CD4-positive, alpha-beta T cell treated with Interferon alpha-2 for 1 hour (primary cell): Measurements from ENCODE around the gene HS1BP3.
A peak's percentile ranks its signal among the peaks of the same experiment; 100 is the strongest.

ENCODE experiments used
- DNase-seq, 2 donors: peaks; one replicate each; pipeline ENCODE4 v3.0.0-alpha.2; 2020 to 2022

HS1BP3 gene

DNA sequence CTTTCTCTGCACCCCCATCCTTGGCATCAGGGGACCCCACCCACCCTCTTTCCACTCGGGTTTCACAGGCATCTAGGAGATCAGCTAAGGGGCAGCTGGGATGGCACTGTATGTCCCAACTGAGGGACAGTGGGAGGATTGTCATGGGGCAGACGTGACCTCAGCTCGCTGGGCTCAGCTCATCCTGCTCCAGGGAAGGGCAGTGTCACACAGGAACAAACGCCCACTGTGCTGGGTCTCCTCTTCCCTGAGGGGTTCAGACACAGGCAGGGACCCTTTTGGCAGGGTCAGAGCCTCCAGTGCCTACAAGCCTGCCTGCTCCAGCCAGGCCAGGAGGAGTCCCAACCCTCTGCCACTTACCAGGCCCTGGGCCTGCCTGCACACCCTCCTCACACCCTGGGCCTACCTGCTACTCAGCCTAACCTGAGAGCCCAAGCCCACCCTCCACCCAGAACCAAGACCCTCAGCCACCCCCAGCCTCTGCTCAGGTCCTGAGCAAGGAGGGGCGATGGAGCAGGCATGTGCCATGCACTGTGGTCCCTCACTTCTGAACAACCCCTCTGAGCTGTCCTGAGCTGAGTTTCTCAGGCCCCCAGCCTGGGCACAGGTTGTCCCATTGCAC lies 68.2 kb downstream of the HS1BP3 start:
- DNase-seq: no peak

DNA sequence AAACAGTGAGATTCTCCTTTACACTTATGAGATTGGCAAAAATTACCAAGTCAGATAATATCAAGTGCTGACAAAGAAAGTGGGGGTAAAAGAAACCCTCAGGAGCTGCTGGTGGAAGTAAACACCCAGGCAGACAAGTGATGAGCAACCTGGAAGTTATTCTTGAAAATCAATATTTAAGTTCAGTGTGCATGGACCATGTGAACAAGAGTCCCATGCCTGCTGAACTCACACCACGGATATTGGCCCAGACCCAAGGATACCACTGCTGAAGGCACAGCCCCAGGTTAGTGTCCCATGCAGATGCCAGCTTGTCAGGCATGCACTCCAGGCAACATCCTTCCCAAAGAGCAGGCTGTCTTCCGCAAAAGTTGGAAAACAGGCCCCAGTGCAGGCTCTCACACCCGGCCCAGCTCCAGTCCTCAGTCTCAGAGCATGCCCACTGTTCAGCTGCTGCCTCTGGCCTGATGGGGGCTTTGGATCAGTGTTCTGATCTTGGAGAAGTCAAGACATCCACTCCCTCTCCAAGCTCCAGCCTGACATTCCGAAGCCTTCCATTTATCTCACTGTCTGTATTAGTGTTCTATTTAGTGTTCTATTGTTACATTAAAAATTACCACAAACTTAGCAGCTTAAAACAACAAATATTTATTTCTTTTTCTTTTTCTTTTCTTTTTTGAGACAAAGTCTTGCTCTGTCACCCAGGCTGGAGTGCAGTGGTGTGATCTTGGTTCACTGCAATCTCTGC lies 70.0 kb downstream of the HS1BP3 start:
- DNase-seq: no peak

DNA sequence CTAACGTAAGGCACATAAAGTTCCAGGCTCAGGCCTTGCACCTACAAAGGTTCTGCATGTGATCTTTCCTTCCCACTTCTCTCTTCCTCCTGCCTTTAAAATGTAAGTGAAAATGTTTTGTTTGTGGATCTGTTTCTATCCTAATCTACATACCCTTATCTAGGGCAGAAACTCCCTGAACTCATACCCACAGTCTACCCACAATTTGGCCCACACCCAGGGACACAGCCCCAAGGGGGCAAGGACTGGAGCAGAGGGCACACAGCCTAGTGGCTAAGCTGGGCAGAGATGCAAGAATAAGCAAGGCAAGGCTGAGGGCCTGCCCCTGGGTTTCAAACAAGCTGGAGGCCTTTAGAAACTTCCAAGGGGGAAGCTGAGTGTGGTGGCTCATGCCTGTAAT lies 71.0 kb downstream of the HS1BP3 start:
- no peak for DNase-seq

DNA sequence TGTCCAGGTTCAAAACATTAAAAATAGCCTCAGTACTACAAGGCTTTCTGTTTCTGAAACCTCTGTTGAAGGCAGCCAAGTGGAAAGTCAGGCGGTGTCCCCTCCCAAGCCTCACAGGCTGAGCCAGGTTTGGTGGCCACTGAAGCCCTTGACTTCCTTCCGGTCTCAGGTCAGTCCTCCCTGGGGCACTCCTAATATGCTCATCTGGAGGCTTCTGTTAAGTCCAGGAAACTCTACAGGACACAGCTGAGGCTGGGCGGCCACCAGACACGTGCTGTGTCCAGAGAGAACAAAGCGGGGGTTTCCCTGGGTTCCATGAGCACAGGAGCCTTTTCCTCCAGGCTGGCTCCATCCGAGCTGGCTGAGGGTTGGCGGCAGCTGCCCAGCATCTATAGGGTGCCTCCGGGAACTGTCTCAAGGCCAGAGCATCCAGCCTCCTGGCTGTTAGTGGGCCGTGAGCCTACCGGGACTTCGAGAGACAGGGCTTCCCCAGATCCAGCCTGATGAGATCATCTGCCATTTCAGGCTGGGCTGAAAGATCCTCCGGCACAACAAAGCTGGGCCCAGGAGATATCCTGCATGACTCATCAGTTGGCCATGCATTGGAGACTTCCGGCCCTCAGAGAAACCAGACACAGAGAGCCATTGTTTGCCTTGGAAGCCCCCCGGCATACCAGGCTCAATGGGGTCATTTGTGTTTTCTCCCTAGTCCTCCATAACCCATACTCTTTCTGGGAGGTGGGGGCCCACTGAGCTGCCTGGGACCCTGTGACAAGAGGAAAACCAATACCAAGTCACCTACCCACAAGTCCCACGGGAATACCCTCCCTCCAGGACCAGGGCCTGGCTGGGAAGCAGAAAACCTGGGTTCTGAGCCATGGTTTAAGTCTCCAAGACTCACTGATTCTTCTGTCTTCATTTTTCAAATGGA lies 71.7 kb downstream of the HS1BP3 start:
- DNase-seq: no peak

DNA sequence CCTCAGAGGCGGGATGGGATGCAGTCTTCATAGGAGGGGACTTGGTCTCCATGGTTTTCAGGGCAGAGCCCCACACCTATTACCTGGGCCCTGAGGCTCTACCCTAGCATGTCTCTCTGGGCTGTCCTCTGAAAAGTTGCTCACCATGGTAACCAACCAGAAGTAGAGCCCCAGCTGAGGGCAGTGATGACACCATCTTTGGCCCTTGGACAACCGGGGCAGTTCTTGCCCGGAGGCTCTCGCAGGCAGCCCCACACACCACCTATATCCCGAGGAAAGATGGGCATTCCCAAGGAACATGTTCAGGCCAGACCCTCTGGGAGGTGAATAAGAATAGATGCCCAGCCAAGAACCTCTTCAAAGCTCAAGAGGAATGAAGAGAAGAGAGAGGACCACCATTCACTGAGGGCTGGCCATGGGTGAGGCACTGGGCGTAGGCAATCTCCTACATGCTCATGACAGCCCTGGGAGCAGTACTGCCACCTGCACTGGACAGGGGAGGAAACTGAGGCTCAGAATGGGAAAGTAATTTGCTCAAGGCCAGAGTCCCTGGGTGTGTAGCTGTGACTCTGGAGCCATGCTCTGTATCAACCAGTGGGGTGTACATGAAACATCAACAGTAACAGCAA lies 72.5 kb downstream of the HS1BP3 start:
- DNase-seq: no peak

DNA sequence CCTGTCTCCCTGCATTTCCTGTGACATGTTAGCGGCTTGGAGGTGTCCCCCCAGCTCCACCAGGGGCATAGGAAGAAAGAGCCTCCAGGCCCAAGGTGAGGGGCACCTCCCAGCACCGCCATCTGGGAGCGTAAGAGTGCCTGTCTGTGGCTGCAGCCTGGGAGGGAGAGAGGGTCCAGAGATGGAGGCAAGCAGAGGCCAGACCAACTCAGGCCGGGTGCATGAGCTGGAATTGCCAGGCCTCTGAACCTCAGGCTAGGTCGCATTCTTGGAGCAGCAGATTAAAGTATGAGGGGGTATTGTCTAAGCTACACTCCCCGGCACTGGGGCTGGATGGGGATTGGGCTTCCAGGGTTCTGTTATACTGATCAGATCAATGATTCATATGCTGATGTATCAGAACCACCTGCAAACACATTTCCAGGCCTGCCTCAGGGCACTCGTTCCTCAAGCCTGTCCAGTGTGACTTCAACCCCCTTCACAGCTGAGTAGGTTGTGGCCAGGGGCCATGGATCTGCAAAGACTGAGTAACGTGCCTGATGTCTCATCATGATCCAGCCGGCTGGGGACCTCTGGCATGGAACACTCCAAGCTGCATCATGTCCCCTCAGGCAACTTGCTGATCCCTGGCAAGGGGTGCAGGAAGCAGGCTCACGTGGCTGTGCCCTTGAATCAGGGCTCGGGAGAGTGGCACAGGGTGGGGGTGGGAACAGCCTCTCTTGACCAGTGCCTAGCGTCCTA lies 73.2 kb downstream of the HS1BP3 start:
- peak in 1 of 2 donors; percentile 7 for DNase-seq

DNA sequence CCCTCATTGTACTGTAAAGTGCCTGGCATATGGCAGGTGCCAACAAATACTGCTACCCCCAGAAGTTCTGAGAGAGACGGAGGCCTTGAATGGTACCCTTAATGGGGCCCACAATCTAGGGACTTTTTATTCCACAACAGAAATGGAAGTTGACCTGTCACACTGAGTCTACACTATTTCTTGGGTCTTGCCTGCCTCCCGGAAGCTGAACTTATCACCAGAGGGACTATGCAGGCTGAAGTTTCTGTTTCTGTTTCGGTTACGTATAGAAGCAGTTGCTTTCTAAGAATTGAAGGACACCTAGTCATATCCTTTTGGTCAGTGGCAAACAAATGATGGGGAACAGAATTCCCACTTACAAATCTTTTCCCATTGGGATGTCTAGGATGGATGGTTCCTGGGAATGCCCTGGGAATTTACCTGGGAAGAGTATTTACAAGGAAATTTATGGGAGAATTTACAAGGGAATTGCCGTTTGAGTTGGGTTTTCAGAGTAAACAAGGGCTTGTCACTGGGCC lies 74.2 kb downstream of the HS1BP3 start:
- DNase-seq: peak; percentile 63 to 90

DNA sequence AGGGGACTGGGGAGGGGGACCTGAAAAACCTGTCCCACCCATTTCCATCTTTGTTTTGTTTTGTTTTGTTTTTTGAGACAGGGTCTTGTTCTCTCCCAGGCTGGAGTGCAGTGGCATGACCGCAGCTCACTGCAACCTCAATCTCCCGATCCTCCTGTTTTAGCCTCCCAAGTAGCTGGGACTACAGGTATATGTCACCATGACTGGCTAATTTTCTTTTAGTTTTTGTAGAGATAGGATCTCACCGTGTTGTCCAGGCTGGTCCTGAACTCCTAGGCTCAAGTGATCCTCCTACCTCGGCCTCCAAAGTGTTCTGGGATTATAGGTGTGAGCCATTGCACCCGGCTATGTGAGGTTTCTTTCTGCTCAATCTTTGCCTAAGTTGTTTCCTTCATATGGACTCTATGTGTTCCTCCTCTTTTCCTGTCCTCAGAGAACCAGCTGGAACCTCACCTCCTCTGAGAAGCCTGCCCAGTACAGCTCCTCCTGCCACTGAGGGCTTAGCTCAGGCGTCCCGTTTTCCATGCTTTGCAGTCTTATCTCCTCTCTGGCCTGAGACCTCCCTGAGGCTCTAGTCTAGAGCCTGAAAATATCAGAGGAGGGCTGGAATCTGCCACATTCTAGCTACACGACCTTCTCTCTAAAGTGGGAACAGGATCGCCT lies 74.8 kb downstream of the HS1BP3 start:
- no peak for DNase-seq

DNA sequence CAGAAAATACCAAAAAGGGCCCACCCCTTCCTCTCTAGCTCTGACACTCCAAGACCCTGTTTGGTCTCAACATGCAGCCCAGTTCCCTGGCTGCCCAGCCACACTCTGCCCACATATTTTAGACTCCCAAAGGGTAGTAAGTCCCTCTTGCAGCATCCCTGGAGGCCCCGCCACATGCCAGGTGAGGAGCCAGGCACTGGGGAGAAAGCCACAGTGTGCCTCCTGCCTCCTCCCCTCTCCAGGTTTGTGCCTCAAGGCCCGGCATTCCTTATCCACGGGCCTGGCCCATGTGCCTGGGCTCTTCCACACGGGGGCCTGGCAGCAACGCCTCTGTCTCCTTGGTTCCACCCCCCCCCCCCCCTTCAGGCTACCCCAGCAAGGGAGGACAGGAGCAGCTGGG lies 75.5 kb downstream of the HS1BP3 start:
- no peak for DNase-seq

DNA sequence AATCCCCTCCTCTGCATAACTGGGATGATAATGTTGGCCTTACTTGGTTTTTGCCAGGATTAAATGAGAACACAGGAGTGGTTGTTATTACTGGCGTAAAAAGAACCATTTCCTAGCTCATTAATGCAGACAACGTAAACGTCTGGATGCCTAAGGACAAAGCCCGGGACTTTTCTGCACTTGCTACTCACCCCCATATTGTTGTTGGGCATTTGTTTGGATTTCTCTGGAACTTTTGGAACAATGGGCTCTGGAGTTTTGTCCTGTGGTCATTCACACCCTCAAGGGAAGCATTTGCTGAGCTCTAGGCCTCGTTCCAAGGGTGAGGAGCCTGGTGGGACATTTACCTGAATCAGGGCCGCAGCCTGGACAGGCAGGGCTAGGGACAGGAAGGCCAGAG lies 76.0 kb downstream of the HS1BP3 start:
- DNase-seq: no peak

DNA sequence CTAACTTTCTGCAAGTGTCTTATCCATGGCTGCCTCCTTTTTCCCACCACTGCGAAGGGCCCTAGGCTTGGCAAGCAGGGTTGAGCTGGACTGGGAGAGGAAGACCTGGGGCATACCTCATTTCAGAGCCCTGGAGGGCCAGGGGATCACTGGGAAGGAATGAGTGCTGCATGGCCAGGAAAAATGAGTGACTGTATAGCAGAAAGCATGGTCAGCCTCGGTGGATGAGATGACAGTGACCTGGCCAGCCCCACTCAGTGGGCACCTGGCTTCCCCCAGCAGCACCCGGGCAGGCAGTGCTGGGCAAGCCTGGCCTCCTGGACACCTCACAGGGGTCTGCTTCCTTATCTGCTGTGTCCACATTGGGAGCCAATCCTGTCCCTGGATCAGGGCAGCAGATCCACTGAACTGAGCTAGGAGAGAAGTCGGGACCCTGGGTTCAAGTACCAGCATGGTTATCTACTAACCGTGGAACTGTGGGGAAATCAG lies 76.4 kb downstream of the HS1BP3 start:
- no peak for DNase-seq

DNA sequence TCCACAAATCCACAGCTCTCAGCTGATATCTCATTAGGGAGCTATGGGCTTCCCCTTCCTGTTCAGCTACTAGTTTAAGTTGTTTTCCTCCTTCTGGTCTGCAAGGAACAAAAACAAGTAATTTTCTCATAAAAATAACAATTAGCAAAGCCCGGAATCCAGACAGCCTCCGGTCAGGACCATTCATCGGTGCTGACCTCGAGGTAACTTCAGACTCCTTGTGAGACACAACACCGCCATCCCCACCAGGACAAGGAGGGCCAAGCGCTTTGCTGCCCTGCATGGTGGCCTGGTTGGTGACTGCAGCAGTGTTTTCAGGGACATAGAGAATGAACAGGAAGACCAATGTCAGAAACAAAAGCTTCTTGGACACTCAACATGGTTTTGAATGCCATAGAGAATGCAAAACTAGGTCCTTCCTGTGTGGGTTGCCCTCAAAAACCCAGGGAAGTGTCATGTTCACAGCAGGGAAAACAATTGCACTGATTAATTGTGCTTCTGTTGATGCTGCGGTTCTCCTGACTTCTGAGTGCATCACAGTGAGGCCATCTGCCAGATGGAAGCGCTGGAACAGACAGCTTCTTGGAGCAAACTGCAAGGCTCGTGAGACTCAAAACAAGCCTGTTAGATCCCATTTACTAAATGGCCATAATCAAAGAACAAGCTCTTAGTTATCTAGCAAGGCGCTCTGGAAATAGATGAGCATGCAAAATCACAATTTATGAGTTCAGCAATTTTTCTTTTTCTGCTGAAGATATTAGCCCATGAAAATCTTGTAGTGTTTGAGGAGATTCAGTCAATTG lies 77.1 kb downstream of the HS1BP3 start:
- no peak for DNase-seq

DNA sequence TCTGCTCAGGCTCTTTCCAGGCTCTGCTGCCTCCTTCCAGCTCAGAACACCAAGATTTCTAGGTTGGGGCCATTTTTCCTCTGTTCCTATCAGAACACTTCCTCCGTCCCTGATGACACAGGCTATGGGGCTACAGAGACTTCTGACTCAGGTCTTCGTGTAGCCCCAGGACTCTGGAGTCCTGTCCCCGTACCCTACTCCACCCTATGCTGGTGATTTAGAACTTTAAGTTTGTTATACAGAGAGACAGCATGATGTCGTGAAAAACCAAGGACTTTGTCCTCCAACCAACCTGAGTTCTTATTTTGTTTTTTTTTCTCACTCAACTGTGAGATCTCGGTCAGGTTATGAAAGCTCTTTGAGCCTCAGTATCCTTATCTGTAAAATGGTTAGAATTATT lies 78.7 kb downstream of the HS1BP3 start:
- no peak for DNase-seq

DNA sequence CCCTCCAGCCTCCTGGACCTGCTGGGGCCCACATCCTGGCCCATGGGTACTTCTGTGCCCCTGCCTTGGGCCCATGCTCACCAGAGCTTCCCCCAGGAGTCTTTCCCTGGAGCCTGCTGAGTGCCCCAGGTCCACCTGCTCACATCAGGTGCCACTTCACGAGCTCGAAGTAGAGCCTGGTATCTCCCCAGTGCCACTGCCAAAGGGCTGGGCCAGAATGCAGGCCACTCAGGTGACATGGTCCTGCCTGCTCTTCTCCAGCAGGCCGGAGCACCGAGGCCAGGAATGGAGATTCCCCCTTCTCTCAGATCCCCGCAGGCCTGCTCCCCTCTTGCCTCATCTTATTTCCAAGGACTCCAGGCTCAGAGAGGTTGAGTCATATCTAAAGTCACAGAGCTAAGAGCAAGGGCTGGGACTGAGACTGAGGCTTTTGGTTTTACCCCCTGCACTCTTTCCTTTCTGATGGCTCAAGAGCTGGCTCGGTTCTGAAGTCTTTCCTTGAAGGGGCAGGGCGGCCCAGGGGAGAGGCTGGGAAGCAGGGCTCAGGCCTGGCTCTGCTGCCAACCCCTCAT lies 79.2 kb downstream of the HS1BP3 start:
- DNase-seq: no peak

DNA sequence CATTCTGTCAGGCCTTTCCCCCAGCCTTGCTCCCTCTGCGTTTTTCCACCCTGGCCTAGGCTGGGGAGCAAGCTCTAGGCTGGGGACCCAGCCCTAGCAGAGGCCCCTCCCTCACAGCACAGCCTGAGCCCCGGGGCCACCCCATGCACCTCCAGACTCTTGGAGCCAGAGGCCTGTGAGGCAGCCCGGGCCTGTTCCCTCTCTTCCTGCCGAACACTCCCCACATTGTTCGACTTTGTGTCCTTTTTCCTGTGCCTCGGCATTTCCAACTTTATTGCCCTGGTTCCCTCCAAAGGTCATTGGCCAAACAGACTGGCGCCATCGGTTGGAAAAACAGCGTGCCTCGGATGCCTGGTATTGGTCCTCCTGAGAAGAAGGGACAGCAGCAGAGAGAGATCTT lies 79.7 kb downstream of the HS1BP3 start:
- DNase-seq: no peak

DNA sequence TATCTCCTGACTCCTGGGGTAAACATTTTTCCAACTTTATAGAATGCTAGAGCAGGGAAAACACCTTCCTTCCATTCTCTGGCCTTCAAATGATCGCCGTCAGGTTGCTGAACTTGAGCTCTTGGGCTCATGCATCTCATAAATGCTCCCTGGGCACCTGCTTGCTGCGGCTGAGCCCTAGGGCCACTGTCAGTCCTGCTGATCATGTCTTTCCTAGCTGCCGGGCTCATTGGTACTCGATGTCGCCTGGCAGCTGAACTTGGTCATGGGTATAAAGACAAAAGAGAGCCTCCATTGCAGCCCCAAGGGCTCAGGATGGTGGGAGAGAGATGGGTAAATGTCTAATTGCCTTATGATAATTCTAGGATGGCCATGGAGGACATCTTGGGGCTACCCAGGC lies 80.6 kb downstream of the HS1BP3 start:
- no peak for DNase-seq

DNA sequence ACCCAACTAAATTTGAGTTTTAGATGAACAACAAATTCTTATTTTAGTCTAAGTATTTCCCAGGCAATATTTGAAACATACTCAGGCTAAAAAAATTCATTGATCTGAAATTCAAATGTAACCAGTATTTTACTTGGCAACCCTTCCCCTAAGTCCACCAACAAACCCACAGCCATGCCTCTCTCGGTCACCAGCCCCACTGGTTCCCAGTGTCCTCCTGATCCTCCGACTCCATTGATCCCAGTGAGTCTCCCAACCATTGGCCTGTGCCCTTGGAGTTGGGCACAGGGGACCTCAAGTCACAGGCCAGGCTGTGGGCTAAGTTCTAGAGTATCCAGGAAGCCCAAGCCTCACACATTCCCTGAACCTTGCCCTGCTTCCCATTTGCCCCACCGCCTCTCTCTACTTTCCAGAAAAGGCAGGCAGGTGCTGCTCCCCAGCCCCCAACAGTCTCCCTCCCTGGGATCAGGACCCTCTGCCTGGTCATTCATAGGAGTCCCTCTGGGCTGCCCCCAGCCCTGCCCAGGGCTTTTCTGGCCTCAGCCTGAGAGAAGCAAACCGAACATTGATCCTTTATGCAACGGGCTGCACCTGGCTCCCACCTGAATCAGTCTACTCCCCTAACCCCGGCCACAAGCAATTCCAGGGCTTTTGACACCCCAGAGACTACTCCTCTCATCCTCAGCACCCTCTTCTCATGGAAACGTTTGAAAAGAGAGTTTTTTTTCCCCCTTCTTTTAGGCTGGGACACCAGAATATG lies 81.3 kb downstream of the HS1BP3 start:
- DNase-seq: no peak

DNA sequence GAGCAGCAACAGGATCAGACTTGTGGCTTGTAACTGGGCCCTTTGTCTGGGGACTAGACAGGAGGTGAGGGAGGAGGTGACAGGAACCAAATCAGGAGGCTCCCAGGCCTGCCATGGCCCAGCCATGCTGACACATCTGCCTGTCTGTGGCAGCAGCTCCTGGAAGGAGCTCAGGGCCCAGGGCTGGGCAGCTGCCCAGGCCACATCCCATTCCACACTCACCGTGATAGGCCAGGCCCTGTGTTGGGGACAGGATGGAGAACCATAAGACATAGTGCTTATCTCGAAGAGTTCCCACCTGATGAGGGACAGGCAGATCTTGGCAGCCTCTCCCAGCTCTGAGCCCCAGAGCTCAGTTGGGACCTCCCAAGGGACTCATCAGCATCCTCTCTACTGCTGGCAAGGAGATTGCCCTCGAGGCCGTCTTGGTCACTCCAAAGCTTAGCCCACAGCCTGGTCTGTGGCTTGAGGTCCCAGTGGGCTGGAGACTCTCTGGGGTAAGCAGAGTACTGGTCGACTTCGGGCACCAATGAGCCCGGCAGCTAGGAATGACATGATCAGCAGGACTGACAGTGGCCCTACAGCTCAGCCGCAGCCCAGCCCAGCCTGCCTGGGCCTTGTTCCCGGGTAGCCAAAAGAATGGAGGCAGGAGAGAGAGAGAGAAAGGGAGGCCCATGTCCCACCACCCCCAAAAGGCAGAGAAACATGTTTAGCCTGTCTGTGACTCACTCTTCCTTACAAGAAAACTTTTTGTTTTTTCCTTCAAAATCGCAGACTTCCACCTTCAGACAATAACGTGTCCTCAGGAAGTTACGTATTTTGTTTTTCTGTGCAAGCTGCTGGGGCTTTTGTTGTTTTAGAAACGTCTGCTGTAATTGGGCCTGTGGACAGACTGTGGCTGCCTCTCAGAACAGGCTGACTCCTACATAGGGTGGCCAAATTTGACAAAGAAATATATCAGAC lies 82.1 kb downstream of the HS1BP3 start:
- DNase-seq: peak in 1 of 2 donors; percentile 6

DNA sequence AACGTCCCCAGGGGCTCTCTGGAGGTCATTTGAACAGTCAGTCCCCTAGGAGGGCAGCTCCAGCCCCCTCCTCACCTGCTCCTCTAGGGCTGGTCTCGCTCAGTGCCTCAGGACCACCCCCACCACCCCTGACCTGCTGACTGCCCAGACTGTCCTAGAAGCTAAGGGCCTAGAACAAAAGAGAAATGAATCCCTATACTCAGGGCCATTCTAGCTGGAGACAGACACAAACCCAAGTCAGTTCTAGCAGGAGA lies 83.0 kb downstream of the HS1BP3 start:
- no peak for DNase-seq
